GM23248 (cell line): ENCODE measurements around the gene GYPA. TPM values are rescaled to one million over a fixed set of nuclear protein-coding genes. Genes with fewer than 3 reads are reported as not detected.
"Not testable (repeated sequence)": the region's sequence is repeated elsewhere in the genome, so short reads cannot be mapped to it uniquely, and the experiment has no call there.

Source experiments
- DNase-seq: peaks from one replicate; pipeline ENCODE4 v3.0.0-alpha.2; 2015
- H2AFZ ChIP-seq: fragments of 200-600 bp; sonication (generic); 2 replicates; pipeline ENCODE4 v1.6.1; 2016; ENCODE audit warnings: antibody characterized with exemption
- H3F3A ChIP-seq: fragments of 200-600 bp; sonication (generic); 2 replicates; pipeline ENCODE4 v1.6.1; 2016; ENCODE audit warnings: mild to moderate bottlenecking, antibody characterized with exemption, mixed run types; ENCODE audit not compliant: insufficient read depth
- H3K27ac ChIP-seq: fragments of 200-600 bp; sonication (generic); 2 replicates; pipeline ENCODE4 v1.5.1; 2016; ENCODE audit warnings: mild to moderate bottlenecking
- H3K27me3 ChIP-seq: fragments of 200-600 bp; sonication (generic); replicated peaks from 2 replicates; pipeline ENCODE4 v1.6.1; 2016; ENCODE audit warnings: mild to moderate bottlenecking; ENCODE audit not compliant: insufficient read depth
- H3K36me3 ChIP-seq: fragments of 200-600 bp; sonication (generic); 2 replicates; pipeline ENCODE4 v1.6.1; 2016; ENCODE audit warnings: low read depth, mild to moderate bottlenecking
- H3K4me1 ChIP-seq: fragments of 200-600 bp; sonication (generic); 2 replicates; pipeline ENCODE4 v1.6.1; 2016; ENCODE audit warnings: mild to moderate bottlenecking; ENCODE audit not compliant: insufficient read depth
- H3K4me2 ChIP-seq: fragments of 200-600 bp; sonication (generic); one replicate; pipeline ENCODE4 v1.6.1; 2016; ENCODE audit warnings: mild to moderate bottlenecking; ENCODE audit not compliant: unreplicated experiment
- H3K4me3 ChIP-seq: fragments of 200-600 bp; sonication (generic); 2 replicates; pipeline ENCODE4 v1.5.1; 2016; ENCODE audit warnings: mild to moderate bottlenecking
- H3K79me2 ChIP-seq: fragments of 200-600 bp; sonication (generic); 2 replicates; pipeline ENCODE4 v1.6.1; 2016; ENCODE audit warnings: mild to moderate bottlenecking; ENCODE audit not compliant: insufficient read depth
- H3K9ac ChIP-seq: fragments of 200-600 bp; sonication (generic); 2 replicates; pipeline ENCODE4 v1.6.1; 2016; ENCODE audit warnings: mild to moderate bottlenecking
- H3K9me2 ChIP-seq: fragments of 200-600 bp; sonication (generic); 2 replicates; pipeline ENCODE4 v1.6.1; 2016; ENCODE audit warnings: mixed run types, mild to moderate bottlenecking, moderate library complexity; ENCODE audit not compliant: insufficient read depth
- H3K9me3 ChIP-seq: fragments of 200-600 bp; sonication (generic); one replicate; pipeline ENCODE4 v1.6.1; 2017; ENCODE audit warnings: low read depth
- H4K20me1 ChIP-seq: fragments of 200-600 bp; sonication (generic); 2 replicates; pipeline ENCODE4 v1.6.0; 2016; ENCODE audit not compliant: insufficient read depth
- EZH2 ChIP-seq: fragments of 200-600 bp; sonication (generic); IDR thresholded peaks from 2 replicates; pipeline ENCODE4 v1.6.1; 2018; ENCODE audit warnings: antibody characterized with exemption, mild to moderate bottlenecking; ENCODE audit not compliant: insufficient read depth, poor library complexity, severe bottlenecking
- EZH2phosphoT487 ChIP-seq: fragments of 200-600 bp; sonication (generic); IDR thresholded peaks from 2 replicates; pipeline ENCODE4 v1.6.1; 2018; ENCODE audit warnings: antibody characterized with exemption, moderate library complexity, mild to moderate bottlenecking, low read depth; ENCODE audit not compliant: insufficient read depth
- WGBS, 2 experiments: methylation state at CpG; one replicate each; pipeline ENCODE4 v1.1.6; 2015 to 2017; ENCODE audit warnings: low lambda C conversion rate in 2 of 2, low coverage in 1 of 2; ENCODE audit errors: missing lambda C conversion rate in 2 of 2; 5-methylcytosine and 5-hydroxymethylcytosine counted together
- in situ Hi-C: fragments of 300-500 bp; cut with MboI; formaldehyde crosslinking; loops from 2 replicates; pipeline ENCODE4 v1.15.0; 2020
- polyA plus RNA-seq: library from polyadenylated mRNA; unstranded; fragments of >200 nt; fragmentation: Nextera tagmentation; extraction: Ambion mirVana; gene quantifications from 2 replicates; pipeline ENCODE4 v1.2.1, GENCODE V29; 2016
- total RNA-seq: library from RNA; depleted of rRNA; stranded (reverse); fragments of >200 nt; shearing (Covaris generic); gene quantifications from 2 replicates; pipeline ENCODE4 v1.2.3, GENCODE V29; 2014

GYPA gene
- total and polyA plus RNA-seq, 2 experiments from 2014 or later = not detected

DNA sequence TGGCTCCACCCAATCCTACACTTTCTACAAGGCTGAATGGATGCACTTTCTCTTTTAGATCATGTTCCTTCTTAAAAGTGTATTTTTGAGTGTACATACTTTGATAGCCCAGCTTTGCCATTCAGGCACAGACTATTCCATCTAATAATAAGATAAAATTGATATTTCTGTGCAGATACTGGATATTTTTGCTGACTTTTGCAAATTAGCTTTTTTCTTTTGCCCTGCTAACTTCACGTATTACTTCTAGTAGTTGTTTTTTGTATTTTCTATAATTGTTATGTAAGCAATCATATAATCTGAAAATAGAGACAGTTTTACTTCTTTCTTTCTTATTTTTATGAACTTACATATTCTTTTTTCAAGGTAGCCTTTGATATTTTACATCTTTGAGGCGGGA lies 13.5 kb upstream of the GYPA start:
- no peaks in the 10 kb centered on the region for H3K4me1 ChIP-seq
- H2AFZ ChIP-seq = no peak overlapping the region
- H3K36me3 ChIP-seq = no peaks in the 10 kb centered on the region
- WGBS, 2 experiments = 37 to 41% methylated on average over 2 of the region's 2 CpGs
- H3K9me2 ChIP-seq = no peaks in the 10 kb centered on the region
- no peaks in the 10 kb centered on the region for H4K20me1 ChIP-seq
- TF ChIP-seq EZH2 (no peak), EZH2phosphoT487 (no peak)
- H3K27ac ChIP-seq = no peak overlapping the region
- in situ Hi-C loops = no loop called here
- no peak overlapping the region for H3K9ac ChIP-seq
- H3K79me2 ChIP-seq = no peaks in the 10 kb centered on the region
- H3K4me3 ChIP-seq = no peak overlapping the region
- H3K27me3 ChIP-seq = no peaks in the 10 kb centered on the region
- H3K4me2 ChIP-seq = no peak overlapping the region
- no peak for DNase-seq
- H3F3A ChIP-seq = no peaks in the 10 kb centered on the region
- no peaks in the 10 kb centered on the region for H3K9me3 ChIP-seq

DNA sequence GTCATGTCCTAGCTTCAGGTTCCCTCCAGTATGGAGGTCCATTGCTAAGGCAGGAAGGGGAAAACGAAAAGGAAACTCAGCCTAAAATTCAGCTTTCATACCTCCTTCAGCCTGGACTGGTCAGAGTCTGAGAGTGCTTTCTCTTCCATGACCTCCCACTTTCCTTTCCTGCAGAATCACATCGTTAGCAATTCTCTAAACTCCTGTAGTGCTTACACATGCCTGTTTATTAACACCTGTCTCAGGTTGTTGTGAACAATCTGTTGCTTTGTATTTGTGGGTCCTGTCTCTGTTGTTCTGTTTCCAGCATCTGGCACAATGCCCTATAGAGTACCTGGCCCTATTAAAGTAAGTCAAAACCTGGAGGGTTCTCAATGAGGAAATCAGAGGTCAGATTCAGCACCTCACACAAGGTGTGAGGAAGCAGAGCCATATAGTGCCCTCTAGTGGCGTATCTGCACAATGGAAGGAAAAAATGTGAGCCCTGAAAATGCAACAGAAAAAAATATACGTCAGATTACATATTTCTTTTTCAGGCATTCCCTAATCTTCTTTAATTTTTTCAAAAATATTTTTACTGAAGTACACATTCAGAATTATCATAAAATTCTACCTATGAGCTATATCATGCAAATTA lies 2.3 kb upstream of the GYPA start:
- peak; percentile 42 for DNase-seq
- H4K20me1 ChIP-seq, H3K4me3 ChIP-seq, H3K9ac ChIP-seq, H3K27me3 ChIP-seq, in situ Hi-C loops, H2AFZ ChIP-seq, H3K9me3 ChIP-seq, H3F3A ChIP-seq, H3K9me2 ChIP-seq, H3K36me3 ChIP-seq, H3K79me2 ChIP-seq, H3K27ac ChIP-seq, H3K4me1 ChIP-seq, H3K4me2 ChIP-seq: not testable (repeated sequence)
- 31 to 33% methylated on average over 4 of the region's 4 CpGs for WGBS, 2 experiments

DNA sequence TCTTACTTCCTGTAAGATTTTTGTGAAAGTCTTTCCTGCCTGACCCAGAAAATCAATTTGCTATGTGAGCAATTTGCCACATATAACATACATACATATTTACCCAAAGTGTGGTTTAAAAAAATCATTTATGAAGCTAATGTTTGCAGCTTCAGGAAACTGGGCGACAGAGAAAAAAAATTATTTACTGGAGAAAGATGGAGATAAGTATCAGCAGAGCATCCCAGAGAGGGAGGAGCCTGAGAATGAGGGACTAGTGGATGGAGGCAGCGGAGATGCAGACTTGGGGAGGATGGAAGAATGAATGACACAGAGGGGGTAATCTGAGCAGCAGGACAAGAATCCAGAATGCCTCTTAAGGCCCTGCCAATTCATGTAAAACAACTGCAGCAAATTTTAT lies 975 bp upstream of the GYPA start:
- H3K36me3 ChIP-seq = no peaks in the 10 kb centered on the region
- H3K9me3 ChIP-seq = no peaks in the 10 kb centered on the region
- in situ Hi-C loops = no loop called here
- H3F3A ChIP-seq = no peaks in the 10 kb centered on the region
- no peaks in the 10 kb centered on the region for H3K4me1 ChIP-seq
- no peak overlapping the region for H2AFZ ChIP-seq
- 48 to 67% methylated on average over 2 of the region's 2 CpGs for WGBS, 2 experiments
- H4K20me1 ChIP-seq = no peaks in the 10 kb centered on the region
- H3K27me3 ChIP-seq = no peaks in the 10 kb centered on the region
- no peak overlapping the region for H3K4me2 ChIP-seq
- no peaks in the 10 kb centered on the region for H3K79me2 ChIP-seq
- no peak for DNase-seq
- no peak overlapping the region for H3K4me3 ChIP-seq
- H3K27ac ChIP-seq = no peak overlapping the region
- no peak overlapping the region for H3K9ac ChIP-seq
- TF ChIP-seq EZH2 = no peak
- no peak for TF ChIP-seq EZH2phosphoT487
- H3K9me2 ChIP-seq = no peaks in the 10 kb centered on the region

DNA sequence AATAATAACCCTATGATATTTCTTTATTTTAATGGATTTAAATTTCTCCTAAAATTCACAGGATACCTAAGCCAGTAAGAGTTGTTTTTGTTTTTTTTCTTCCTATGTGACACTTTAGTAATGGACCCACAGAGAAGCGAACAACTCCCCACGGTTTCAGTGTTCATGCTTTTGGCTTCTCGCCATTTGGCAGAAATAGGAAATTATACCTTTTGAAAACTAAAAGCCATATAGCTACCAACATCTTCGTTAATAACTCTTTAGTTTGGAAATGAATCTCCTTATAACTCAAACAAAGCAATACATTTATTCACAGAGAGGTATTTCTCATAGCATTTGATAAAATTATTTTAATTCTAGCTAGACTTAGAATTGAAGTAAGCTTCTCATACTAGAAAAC lies 527 bp downstream of the GYPA start:
- H3K27ac ChIP-seq, H3K9me2 ChIP-seq, H3K79me2 ChIP-seq, DNase-seq, H3K4me2 ChIP-seq, H3F3A ChIP-seq, H3K4me1 ChIP-seq, H3K9ac ChIP-seq, H2AFZ ChIP-seq, H3K4me3 ChIP-seq, in situ Hi-C loops, H3K9me3 ChIP-seq, H4K20me1 ChIP-seq, H3K36me3 ChIP-seq, H3K27me3 ChIP-seq: not testable (repeated sequence)
- 53 to 66% methylated on average over 4 of the region's 4 CpGs for WGBS, 2 experiments

DNA sequence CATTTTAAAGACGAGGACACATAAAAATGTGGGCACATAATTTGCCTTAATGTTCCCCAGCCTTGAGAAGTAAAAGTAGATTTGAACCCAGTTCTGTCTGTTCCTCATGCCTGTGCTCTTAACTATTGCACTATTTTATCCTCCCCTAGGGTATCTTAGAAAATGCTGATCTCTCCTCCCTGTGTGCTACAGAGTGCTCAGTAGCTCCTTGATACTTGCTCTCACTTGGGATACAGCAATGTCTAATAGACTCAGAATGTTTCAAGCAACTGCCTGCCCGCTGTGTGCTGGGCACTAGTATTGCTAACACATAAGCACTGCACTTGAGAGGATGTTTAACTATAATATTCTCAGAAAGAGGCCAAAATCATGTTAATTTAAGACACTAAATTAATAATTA lies 971 bp downstream of the GYPA start:
- WGBS, 2 experiments = 36% methylated on average over 2 of the region's 2 CpGs
- not testable (repeated sequence) for H3F3A ChIP-seq

DNA sequence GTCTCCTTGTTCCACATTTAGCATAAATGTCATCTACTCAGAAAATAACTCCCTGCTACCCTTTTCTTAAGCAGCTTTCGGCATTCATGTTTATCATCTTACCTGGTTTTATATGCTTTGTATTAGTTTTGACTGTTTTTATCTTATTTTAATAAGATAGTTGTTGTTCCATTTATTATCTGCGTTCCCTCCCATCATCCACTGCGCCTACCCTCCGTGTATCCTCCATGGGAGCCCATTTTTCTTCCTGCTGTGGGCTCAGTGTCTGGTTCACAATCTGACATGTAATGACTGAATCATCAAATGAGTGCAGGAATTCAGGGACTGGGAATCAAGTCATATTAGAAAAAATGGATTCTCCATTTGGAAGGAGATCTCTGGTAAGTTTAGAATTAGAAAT lies 2.3 kb downstream of the GYPA start:
- H4K20me1 ChIP-seq, H3K4me2 ChIP-seq, H2AFZ ChIP-seq, DNase-seq, H3F3A ChIP-seq, H3K27ac ChIP-seq, H3K9me2 ChIP-seq, H3K4me1 ChIP-seq, H3K36me3 ChIP-seq, in situ Hi-C loops, H3K27me3 ChIP-seq, H3K9me3 ChIP-seq, H3K4me3 ChIP-seq, H3K9ac ChIP-seq, H3K79me2 ChIP-seq: not testable (repeated sequence)
- 83 to 85% methylated on average over 4 of the region's 4 CpGs for WGBS, 2 experiments

More for the DNA sequence above, 971 bp downstream of the GYPA start:
- in situ Hi-C loops, DNase-seq, H3K79me2 ChIP-seq, H3K27ac ChIP-seq, H4K20me1 ChIP-seq, H3K27me3 ChIP-seq, H2AFZ ChIP-seq, H3K36me3 ChIP-seq, H3K4me2 ChIP-seq, H3K4me3 ChIP-seq, H3K9me3 ChIP-seq, H3K4me1 ChIP-seq, H3K9me2 ChIP-seq, H3K9ac ChIP-seq: not testable (repeated sequence)

DNA sequence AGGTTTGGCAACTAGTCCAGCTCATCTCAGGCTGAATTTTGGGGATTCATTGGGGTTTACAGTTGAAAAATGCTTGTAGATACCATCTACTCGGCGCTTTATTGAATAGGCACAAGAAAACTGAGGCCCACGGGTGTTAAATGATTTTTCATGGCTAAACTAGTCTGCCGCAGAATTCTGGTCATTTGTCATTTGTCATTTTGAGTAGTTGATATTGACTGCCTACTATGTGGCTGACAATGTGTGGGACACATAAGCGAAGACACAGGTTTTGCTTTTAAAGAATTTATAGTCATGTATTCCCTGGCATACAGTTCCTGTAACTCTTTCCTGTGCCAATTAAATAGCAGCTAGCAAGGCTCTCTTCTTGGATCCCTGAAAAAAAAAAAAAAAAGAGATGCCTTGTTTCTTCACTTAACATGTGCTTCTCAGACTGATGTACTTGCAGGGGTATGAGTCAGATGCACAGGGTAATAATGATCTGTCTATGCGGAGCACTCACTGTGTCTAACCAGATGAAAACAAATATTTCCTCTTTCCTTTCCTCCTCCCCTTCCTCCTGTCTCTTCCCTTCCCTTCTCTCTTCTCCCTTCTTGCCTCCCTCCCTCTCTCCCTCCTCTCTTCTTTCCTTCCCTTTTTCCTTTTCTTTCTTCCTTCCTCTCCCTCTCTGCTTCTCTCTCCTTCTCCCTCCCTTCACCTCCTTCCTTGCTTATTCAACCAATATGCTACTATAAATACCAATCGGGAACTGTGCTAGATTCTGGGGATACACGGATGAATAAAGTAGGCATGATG lies 3.2 kb downstream of the GYPA start:
- peak; percentile 6 for DNase-seq
- H3K4me2 ChIP-seq, H3K9me3 ChIP-seq, H3K9ac ChIP-seq, H4K20me1 ChIP-seq, H3K27ac ChIP-seq, in situ Hi-C loops, H3K27me3 ChIP-seq, H3K79me2 ChIP-seq, H3K4me1 ChIP-seq, H2AFZ ChIP-seq, H3F3A ChIP-seq, H3K36me3 ChIP-seq, H3K9me2 ChIP-seq, H3K4me3 ChIP-seq: not testable (repeated sequence)
- WGBS, 2 experiments = 68% methylated on average over 8 of the region's 8 CpGs
